ENCODE data around the gene ZNF605. TPM values are rescaled to one million over a fixed set of nuclear protein-coding genes. Genes with fewer than 3 reads are reported as not detected.
"Not testable (repeated sequence)": the region's sequence is repeated elsewhere in the genome, so short reads cannot be mapped to it uniquely, and the experiment has no call there.

The ZNF605 gene
- total and polyA plus RNA-seq, 4 donors = 2.1 to 17.3 (median 7.3) TPM

- DNase-seq = no peak
- no peak overlapping the region for H3K9ac ChIP-seq (ENCODE audit: insufficient read depth in 1 of 2, low read length in 2 of 2)
- H3K27me3 ChIP-seq (ENCODE audit: control insufficient read depth in 3 of 3, insufficient read depth in 3 of 3, low read length in 2 of 3) = no peaks in the 10 kb centered on the region
- H3K27ac ChIP-seq (ENCODE audit: low read depth in 1 of 2, low read length in 1 of 2) = no peak overlapping the region
- ATAC-seq (ENCODE audit: insufficient read depth, low FRiP score) = no peak
- peaks cover 35 to 59% (median 48%) of the 10 kb centered on the region in 4 donors for H3K36me3 ChIP-seq (ENCODE audit: control insufficient read depth in 4 of 4, insufficient read depth in 4 of 4, low read length in 4 of 4)
- WGBS, 2 donors = 93 to 95% methylated on average over 34 of the region's 34 CpGs
- H3K4me1 ChIP-seq (ENCODE audit: control insufficient read depth in 5 of 5, insufficient read depth in 5 of 5, low read length in 5 of 5) = no peaks in the 10 kb centered on the region
- no peak overlapping the region for H3K4me3 ChIP-seq
- TF ChIP-seq CTCF (IDR thresholded peaks at IDR 0.05; ENCODE audit: control extremely low read depth, extremely low read depth) = no peak
- peaks cover 2 to 58% (median 27%) of the 10 kb centered on the region in 4 donors for H3K9me3 ChIP-seq (ENCODE audit: control insufficient read depth in 4 of 4, insufficient read depth in 3 of 4, low read length in 3 of 4)
Measured at GRCh38 chr12:132941336-132941954, 14.7 kb downstream of the ZNF605 start.

GRCh38 chr12:132940071-132940719, 15.9 kb downstream of the ZNF605 start:
- Histone ChIP-seq H3K4me1 (ENCODE audit: control insufficient read depth in 5 of 5, insufficient read depth in 5 of 5, low read length in 5 of 5) (no peaks in the 10 kb centered on the region), H3K36me3 (ENCODE audit: control insufficient read depth in 4 of 4, insufficient read depth in 4 of 4, low read length in 4 of 4) (peaks cover 31 to 48% (median 39%) of the 10 kb centered on the region in 4 donors), H3K27me3 (ENCODE audit: control insufficient read depth in 3 of 3, insufficient read depth in 3 of 3, low read length in 2 of 3) (no peaks in the 10 kb centered on the region), H3K9ac (ENCODE audit: insufficient read depth in 1 of 2, low read length in 2 of 2) (no peak overlapping the region), H3K27ac (ENCODE audit: low read depth in 1 of 2, low read length in 1 of 2) (no peak overlapping the region), H3K4me3 (no peak overlapping the region), H3K9me3 (ENCODE audit: control insufficient read depth in 4 of 4, insufficient read depth in 3 of 4, low read length in 3 of 4) (peaks cover 0 to 49% (median 24%) of the 10 kb centered on the region in 4 donors)
- 96 to 97% methylated on average over 15 of the region's 15 CpGs for WGBS, 2 donors
- no peak for ATAC-seq (ENCODE audit: insufficient read depth, low FRiP score)
- TF ChIP-seq CTCF (IDR thresholded peaks at IDR 0.05; ENCODE audit: control extremely low read depth, extremely low read depth) = no peak
- DNase-seq = no peak

- not testable (repeated sequence) for H3K9ac ChIP-seq (ENCODE audit: insufficient read depth in 1 of 2, low read length in 2 of 2); H3K27ac ChIP-seq (ENCODE audit: low read depth in 1 of 2, low read length in 1 of 2); ATAC-seq (ENCODE audit: insufficient read depth, low FRiP score); DNase-seq; H3K4me3 ChIP-seq; H3K4me1 ChIP-seq (ENCODE audit: control insufficient read depth in 5 of 5, insufficient read depth in 5 of 5, low read length in 5 of 5); H3K27me3 ChIP-seq (ENCODE audit: control insufficient read depth in 3 of 3, insufficient read depth in 3 of 3, low read length in 2 of 3)
- H3K36me3 ChIP-seq (ENCODE audit: control insufficient read depth in 4 of 4, insufficient read depth in 4 of 4, low read length in 4 of 4) = peaks cover 24 to 34% (median 30%) of the 10 kb centered on the region in 4 donors
- H3K9me3 ChIP-seq (ENCODE audit: control insufficient read depth in 4 of 4, insufficient read depth in 3 of 4, low read length in 3 of 4) = peaks cover 0 to 48% (median 20%) of the 10 kb centered on the region in 4 donors
- WGBS, 2 donors = 95 to 96% methylated on average over 20 to 25 of the region's 25 CpGs
Measured at GRCh38 chr12:132938807-132939206, 17.3 kb downstream of the ZNF605 start.

GRCh38 chr12:132937476-132937875, 18.6 kb downstream of the ZNF605 start:
- Histone ChIP-seq H3K27me3 (ENCODE audit: control insufficient read depth in 3 of 3, insufficient read depth in 3 of 3, low read length in 2 of 3) (no peaks in the 10 kb centered on the region), H3K4me3 (no peak overlapping the region), H3K9me3 (ENCODE audit: control insufficient read depth in 4 of 4, insufficient read depth in 3 of 4, low read length in 3 of 4) (peaks cover 0 to 41% (median 27%) of the 10 kb centered on the region in 4 donors), H3K9ac (ENCODE audit: insufficient read depth in 1 of 2, low read length in 2 of 2) (no peak overlapping the region), H3K36me3 (ENCODE audit: control insufficient read depth in 4 of 4, insufficient read depth in 4 of 4, low read length in 4 of 4) (peaks cover 20 to 32% (median 25%) of the 10 kb centered on the region in 4 donors), H3K27ac (ENCODE audit: low read depth in 1 of 2, low read length in 1 of 2) (no peak overlapping the region), H3K4me1 (ENCODE audit: control insufficient read depth in 5 of 5, insufficient read depth in 5 of 5, low read length in 5 of 5) (no peaks in the 10 kb centered on the region)
- no peak for TF ChIP-seq CTCF (IDR thresholded peaks at IDR 0.05; ENCODE audit: control extremely low read depth, extremely low read depth)
- DNase-seq = no peak
- 99 to 100% methylated on average over 2 of the region's 2 CpGs for WGBS, 2 donors
- ATAC-seq (ENCODE audit: insufficient read depth, low FRiP score) = no peak

- DNase-seq; H3K27me3 ChIP-seq (ENCODE audit: control insufficient read depth in 3 of 3, insufficient read depth in 3 of 3, low read length in 2 of 3); H3K4me3 ChIP-seq; H3K9ac ChIP-seq (ENCODE audit: insufficient read depth in 1 of 2, low read length in 2 of 2); ATAC-seq (ENCODE audit: insufficient read depth, low FRiP score); H3K4me1 ChIP-seq (ENCODE audit: control insufficient read depth in 5 of 5, insufficient read depth in 5 of 5, low read length in 5 of 5); H3K27ac ChIP-seq (ENCODE audit: low read depth in 1 of 2, low read length in 1 of 2): not testable (repeated sequence)
- peaks cover 3 to 38% (median 27%) of the 10 kb centered on the region in 4 donors for H3K9me3 ChIP-seq (ENCODE audit: control insufficient read depth in 4 of 4, insufficient read depth in 3 of 4, low read length in 3 of 4)
- H3K36me3 ChIP-seq (ENCODE audit: control insufficient read depth in 4 of 4, insufficient read depth in 4 of 4, low read length in 4 of 4) = peaks cover 17 to 31% (median 23%) of the 10 kb centered on the region in 4 donors
- WGBS, 2 donors = 97 to 99% methylated on average over 8 of the region's 8 CpGs
Measured at GRCh38 chr12:132936921-132937320, 19.2 kb downstream of the ZNF605 start.
